Inferior parietal cortex (tissue), 1 donor: ENCODE measurements around the gene FAH.

Experiments used
- DNase-seq: peaks from one replicate; pipeline ENCODE4 v3.0.0-alpha.2; 2016; ENCODE audit errors: extremely low spot score

The FAH gene

GRCh38 chr15:80173022-80173759 lies 20.4 kb downstream of the FAH start:
- DNase-seq = peak; percentile 28

GRCh38 chr15:80174017-80174746 lies 21.4 kb downstream of the FAH start:
- DNase-seq = no peak

GRCh38 chr15:80175436-80175835 lies 22.6 kb downstream of the FAH start:
- no peak for DNase-seq

DNA sequence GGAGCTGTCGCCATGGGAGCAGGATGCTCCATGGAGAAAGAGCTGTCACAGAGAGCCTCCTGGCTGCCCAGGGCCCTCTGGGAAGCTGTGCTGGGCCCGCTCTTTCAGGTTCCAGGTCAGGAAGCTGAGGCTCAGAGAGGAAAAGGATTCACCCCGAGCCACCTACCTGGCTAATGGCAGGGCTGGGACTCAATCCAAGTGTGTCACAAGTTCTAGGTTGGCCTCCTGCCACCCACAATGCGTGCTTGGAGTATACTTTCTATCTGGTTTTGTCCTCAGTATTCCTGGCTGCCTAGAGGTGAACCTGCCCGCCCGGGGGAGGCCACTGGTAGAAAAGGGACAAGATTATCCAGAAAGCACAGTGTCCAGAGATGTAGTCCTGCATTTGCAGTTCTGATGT lies 23.6 kb downstream of the FAH start:
- no peak for DNase-seq

DNA sequence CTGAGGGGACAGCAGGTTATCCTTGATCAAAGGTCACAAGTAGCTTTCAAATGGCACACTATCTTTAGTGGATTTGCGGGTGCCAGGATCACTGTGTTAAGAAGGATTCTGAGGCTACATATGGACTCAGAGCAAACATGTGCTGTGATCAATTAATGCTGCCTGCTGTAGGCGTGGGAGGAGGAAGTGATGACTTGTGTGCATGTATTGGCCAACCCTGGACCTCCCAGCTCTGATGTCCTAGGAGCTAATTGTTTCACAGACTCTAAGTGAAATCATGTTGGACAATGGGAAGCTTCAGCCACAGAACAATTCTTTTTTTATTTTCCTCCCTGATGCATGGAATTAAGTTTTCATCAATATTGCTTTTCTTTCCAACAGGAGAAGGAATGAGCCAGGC lies 24.4 kb downstream of the FAH start:
- DNase-seq = no peak

DNA sequence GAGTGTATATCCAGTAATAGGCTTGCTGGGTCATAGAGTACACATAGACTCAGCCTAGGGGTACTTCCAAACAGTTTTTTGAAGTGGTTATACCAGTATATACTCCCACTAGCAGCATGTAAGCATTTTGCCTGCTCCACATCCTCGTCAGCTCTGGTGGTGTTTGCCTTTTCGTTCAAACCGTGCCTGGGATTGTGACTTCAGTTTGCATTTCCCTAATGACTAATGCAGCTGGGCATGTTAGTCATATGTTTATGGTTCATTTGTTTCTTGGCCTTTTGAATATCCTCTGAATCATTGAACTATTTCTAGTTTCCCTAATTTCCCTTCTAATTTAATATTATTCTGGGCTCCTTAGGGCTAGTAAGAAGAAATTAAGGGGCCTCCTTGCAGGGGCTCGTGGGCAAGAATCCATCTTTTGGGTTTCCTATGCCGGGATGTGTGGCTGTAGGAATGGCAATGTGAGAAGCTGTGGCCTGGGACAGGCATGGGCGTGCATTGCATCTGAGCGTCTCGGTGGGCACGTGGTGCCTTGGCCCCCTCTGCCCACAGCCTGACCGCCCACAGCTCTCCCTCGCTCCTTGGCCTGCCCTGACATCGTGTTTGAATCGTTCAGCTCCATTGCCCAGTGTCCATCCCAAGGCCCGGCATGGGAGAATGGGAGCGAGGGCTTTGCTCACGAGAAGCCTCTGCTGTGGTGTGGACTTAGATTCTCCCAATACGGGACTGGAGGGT lies 26.4 kb downstream of the FAH start:
- DNase-seq = no peak

DNA sequence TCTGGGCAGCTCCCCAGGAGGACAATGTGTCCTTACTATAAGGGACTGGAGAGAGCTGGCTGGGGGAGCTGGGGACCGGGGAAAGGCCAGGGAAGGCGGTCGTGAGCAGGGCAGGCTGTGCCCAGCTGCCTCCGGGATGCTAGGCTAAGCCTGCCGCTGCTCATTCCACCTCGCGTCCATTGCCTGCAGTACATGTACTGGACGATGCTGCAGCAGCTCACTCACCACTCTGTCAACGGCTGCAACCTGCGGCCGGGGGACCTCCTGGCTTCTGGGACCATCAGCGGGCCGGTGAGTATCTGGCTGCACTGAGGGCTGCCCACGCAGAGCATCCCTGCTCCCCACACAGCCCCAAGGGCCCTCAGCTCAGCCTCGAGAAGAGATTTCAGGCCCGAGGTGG lies 27.1 kb downstream of the FAH start:
- DNase-seq = no peak

GRCh38 chr15:80180468-80180867 lies 27.7 kb downstream of the FAH start:
- no peak for DNase-seq

DNA sequence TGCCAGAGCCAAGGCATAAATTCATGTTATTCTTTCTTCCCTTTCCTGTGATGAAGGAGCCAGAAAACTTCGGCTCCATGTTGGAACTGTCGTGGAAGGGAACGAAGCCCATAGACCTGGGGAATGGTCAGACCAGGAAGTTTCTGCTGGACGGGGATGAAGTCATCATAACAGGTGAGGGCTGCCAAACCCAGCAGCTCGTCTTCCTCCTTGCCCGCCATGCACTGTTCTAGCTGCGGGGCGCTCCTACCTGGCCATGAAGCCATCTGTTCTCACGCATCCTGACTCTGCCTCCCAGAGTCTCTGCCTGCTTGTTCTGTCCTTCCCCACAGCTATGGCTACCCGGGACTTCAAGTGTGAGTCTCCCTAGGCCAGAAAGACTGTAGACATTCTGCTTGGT lies 28.2 kb downstream of the FAH start:
- no peak for DNase-seq

GRCh38 chr15:80182611-80183261 lies 29.9 kb downstream of the FAH start:
- no peak for DNase-seq

DNA sequence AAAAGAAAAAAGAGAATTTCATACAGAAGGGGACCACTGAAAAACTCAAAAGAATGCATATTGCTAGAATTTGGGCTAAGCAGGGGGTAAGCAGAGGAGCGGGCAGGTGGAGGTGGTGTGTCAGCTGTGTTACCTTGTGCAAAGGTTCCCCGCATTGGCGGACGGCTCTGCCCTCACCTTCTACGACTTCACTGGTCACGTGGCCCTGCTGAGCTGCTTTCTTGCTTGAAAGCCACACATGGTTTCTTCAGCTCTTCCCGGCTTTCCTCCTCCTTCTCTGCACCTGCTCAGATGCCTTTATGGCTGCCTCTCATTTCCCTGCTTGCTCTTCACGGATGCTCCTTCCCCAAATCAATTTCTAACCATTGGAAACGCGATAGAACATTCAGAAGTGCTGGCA lies 30.5 kb downstream of the FAH start:
- DNase-seq = no peak

GRCh38 chr15:80183886-80184285 lies 31.1 kb downstream of the FAH start:
- DNase-seq = peak; percentile 35

- DNase-seq = no peak
These were observed 31.8 kb downstream of the FAH start for GRCh38 chr15:80184554-80184953.

- DNase-seq = no peak
These were observed 32.4 kb downstream of the FAH start for GRCh38 chr15:80185152-80185551.

DNA sequence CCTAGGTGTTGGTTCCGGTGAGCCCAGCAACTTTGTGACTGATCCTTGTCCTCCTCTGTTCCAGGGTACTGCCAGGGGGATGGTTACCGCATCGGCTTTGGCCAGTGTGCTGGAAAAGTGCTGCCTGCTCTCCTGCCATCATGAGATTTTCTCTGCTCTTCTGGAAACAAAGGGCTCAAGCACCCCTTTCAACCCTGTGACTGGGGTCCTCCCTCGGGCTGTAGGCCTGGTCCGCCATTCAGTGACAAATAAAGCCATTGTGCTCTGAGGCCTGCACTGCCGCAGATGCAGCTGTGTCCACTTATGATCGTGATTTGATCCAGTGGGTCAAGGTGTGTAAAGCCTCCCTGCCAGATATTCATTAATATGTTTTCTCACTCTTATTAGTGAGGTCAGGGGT lies 33.3 kb downstream of the FAH start:
- no peak for DNase-seq

DNA sequence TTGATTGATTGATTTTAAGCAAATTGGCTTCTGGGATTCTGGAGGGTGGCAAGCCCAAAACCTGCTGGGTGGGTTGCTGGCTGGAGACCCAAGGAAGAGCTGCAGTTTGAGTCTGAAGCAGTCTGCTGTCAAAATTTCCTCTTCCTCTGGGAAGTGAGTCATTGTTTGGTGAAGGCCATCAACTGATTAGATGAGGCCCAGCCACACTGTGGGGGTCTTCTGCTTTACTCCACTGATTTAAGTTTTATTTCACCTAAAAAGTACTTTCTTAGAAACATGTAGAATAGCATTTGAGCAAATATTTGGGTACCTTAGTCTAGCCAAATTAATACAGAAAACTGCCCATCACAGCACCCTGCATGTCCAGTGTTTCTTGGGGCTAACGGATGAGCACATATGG lies 33.8 kb downstream of the FAH start:
- DNase-seq = no peak

DNA sequence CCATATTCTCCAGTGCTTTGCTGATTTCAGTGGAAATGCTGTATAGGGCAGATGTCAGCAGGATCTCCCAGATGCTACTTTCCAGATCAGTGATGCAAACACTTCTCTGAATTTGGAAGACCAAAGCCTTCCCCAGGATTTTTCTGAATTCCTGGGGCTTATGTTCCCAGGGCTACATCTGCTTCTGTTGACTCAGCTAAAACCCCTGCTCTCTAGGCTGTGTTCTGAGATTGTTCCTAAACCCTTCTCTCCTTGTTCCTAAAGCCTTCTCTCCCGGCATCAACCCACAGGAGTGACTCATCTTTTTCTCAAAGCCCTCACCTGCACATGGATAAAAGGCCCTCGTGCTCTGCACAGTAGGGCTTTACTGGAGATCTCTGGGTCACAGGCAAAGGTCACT lies 35.5 kb downstream of the FAH start:
- no peak for DNase-seq

DNA sequence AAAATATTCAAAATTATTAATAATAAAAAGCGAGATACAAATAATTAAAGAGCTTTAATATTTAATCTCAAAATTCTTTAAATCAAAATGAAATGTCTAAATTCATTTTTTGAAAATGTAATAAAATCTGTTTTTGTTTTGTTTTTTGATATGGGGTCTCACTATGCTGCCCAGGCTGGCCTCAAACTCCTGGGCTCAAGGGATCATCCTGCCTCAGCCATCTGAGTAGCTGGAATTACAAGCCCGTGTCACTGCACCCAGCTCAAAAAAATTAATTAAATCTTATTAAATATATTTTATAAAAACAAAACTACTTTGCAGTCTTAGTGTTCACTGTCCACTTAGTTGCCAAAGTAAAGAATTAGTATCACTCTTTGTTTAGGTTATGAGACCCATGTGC lies 38.4 kb downstream of the FAH start:
- no peak for DNase-seq

DNA sequence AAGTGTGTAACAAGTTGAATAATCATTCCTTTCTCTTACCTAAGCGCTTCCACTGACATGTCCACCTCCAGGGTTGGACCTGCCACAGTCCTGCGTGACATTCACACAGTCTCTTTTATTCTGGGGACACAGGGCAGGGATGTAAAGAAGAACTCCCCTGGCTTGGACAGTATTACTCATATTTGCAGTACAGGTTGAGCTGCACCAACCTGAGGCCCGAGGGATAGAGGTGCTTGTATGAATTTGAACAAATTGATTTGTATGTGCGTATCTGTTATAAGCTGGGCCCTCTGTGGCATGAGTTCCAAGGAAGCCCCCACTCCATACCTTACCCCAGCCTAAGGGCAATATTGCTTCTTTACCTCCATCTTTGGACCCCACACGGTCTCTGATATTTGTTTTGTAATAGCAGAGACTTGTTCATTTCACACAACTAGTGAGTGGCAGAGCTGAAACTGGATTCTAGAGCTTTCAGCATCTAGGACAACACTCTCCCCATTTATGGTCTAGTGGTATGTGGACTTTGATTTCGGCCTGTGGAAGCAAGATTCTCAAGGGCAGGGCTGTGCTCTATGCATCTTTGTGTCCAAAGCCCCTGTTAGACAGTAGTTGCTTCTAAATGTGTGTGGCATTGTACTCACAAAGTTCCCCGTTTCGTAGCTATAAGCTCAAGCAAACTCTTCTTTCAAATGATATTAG lies 39.2 kb downstream of the FAH start:
- no peak for DNase-seq

- DNase-seq = no peak
These were observed 41.4 kb downstream of the FAH start for GRCh38 chr15:80194186-80194585.

- no peak for DNase-seq
These were observed 42.1 kb downstream of the FAH start for GRCh38 chr15:80194914-80195313.

- DNase-seq = no peak
These were observed 46.6 kb downstream of the FAH start for GRCh38 chr15:80199366-80199765.
